GM12875 (cell line): Measurements from ENCODE around the gene BIK.

Experiments
- H3K4me3 ChIP-seq: one replicate; pipeline ENCODE4 v1.5.1; 2011; ENCODE audit warnings: low read depth, low read length, control low read depth
- TF ChIP-seq, protein P1 (sequence below): IDR thresholded peaks from 2 replicates; pipeline ENCODE4 v1.5.1; 2011; ENCODE audit warnings: low read depth, mild to moderate bottlenecking, control low read depth, inconsistent platforms, low read length, moderate library complexity, borderline replicate concordance; ENCODE audit not compliant: insufficient read depth

Gene BIK

GRCh38 chr22:43129426-43130425, 19.2 kb downstream of the BIK start:
- no peak overlapping the region for H3K4me3 ChIP-seq
- TF ChIP-seq, protein P1, sequence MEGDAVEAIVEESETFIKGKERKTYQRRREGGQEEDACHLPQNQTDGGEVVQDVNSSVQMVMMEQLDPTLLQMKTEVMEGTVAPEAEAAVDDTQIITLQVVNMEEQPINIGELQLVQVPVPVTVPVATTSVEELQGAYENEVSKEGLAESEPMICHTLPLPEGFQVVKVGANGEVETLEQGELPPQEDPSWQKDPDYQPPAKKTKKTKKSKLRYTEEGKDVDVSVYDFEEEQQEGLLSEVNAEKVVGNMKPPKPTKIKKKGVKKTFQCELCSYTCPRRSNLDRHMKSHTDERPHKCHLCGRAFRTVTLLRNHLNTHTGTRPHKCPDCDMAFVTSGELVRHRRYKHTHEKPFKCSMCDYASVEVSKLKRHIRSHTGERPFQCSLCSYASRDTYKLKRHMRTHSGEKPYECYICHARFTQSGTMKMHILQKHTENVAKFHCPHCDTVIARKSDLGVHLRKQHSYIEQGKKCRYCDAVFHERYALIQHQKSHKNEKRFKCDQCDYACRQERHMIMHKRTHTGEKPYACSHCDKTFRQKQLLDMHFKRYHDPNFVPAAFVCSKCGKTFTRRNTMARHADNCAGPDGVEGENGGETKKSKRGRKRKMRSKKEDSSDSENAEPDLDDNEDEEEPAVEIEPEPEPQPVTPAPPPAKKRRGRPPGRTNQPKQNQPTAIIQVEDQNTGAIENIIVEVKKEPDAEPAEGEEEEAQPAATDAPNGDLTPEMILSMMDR: no peak

GRCh38 chr22:43131773-43132501, 21.4 kb downstream of the BIK start:
- TF ChIP-seq, protein P1: no peak

GRCh38 chr22:43133401-43133800, 22.9 kb downstream of the BIK start:
- no peak overlapping the region for H3K4me3 ChIP-seq
- TF ChIP-seq, protein P1: no peak

More at GRCh38 chr22:43131773-43132501, 21.4 kb downstream of the BIK start:
- H3K4me3 ChIP-seq: no peak overlapping the region

DNA sequence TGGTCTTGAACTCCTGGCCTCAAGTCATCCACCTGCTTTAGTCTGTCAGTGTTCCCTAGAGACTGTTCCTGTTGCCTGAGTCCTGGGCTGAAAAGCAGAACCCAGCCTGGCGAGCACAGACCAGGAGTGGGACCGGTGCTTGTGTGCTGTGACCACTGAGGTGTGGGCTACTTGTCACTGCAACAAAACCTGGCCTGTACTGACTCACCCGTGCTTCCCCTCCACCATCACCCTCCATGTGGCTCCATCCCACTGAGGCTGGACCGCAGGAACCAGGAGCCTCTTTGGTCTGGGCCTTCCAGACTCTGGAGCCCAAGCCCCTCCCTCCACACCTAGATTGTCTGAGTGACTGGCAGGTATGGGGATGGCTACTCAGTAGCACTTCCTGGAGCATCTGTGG, 24.0 kb downstream of the BIK start:
- TF ChIP-seq, protein P1: no peak
- H3K4me3 ChIP-seq: no peak overlapping the region

- TF ChIP-seq, protein P1: no peak
- H3K4me3 ChIP-seq: no peak overlapping the region
These were observed 25.0 kb downstream of the BIK start for GRCh38 chr22:43135565-43135964.

DNA sequence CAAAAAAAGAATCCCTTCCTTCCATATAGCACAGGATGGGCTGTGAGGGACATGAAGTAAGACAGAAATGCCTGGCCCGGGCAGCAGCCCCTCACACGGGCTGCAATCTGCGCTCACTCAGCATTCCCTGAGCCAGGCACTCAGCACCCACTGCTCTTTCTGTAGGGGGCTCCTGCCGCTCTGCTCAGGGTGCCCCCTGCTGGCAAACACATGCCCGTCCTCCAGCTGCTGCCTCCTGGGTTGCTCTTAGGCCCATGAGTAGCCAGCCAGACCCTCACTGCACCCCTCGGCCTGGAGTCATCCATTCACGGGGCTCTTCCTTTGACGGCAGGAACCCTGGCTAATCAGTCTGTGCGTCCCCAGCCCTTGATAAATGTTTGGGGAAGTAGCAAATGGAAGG, 25.7 kb downstream of the BIK start:
- TF ChIP-seq, protein P1: peak; percentile 92
- H3K4me3 ChIP-seq: no peak overlapping the region

DNA sequence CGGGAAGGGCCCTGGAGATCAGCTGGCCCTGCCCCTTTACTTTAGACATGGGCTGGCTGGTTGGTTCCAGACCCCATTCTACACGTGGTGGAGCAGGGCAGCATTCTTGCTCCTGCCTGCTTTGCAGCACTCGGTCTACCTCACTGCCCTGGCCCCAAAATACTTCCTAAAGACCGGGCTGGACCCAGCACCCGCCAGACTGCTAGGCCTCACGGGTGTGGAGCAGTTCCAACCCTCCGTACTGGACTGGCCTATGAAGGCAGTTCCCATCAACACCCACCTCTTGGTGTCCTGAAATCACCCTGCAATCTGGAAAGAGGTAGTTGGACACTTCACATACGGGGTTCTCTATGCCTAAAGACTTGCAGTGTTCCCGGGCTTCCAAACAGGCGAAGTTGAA, 26.3 kb downstream of the BIK start:
- no peak overlapping the region for H3K4me3 ChIP-seq

More for the DNA sequence above, 26.3 kb downstream of the BIK start:
- TF ChIP-seq, protein P1: no peak
